HG02938 (cell line): ENCODE results near the gene HBG1.
"Not testable (repeated sequence)": the region's sequence is repeated elsewhere in the genome, so short reads cannot be mapped to it uniquely, and the experiment has no call there.

ENCODE experiments used
- ATAC-seq: cut with Tn5 transposase; IDR thresholded peaks from one replicate; pipeline ENCODE4 v1.9.1; 2021; ENCODE audit warnings: mild to moderate bottlenecking, moderate library complexity; ENCODE audit not compliant: unreplicated experiment

Gene HBG1

GRCh38 chr11:5249807-5250396 lies at the start of gene HBG1:
Gene HBG1, minus strand, starts transcription at chr11:5249857. Its CDS starts 53 bp downstream, at chr11:5249804.
- ATAC-seq = not testable (repeated sequence)

- no peak for ATAC-seq
Measured at GRCh38 chr11:5298451-5298850, 48.8 kb upstream of the HBG1 start.

- no peak for ATAC-seq
Measured at GRCh38 chr11:5297721-5298323, 48.2 kb upstream of the HBG1 start.

- not testable (repeated sequence) for ATAC-seq
Measured at GRCh38 chr11:5294342-5294995, 44.8 kb upstream of the HBG1 start.

GRCh38 chr11:5293028-5293427 lies 43.4 kb upstream of the HBG1 start:
- no peak for ATAC-seq

- ATAC-seq = peak; percentile 89
Measured at GRCh38 chr11:5291207-5291838, 41.7 kb upstream of the HBG1 start.

GRCh38 chr11:5290106-5290505 lies 40.4 kb upstream of the HBG1 start:
- ATAC-seq = no peak

GRCh38 chr11:5289696-5290095 lies 40.0 kb upstream of the HBG1 start:
- ATAC-seq = no peak

- no peak for ATAC-seq
Measured at GRCh38 chr11:5288906-5289550, 39.4 kb upstream of the HBG1 start.

- no peak for ATAC-seq
Measured at GRCh38 chr11:5288108-5288905, 38.6 kb upstream of the HBG1 start.

- no peak for ATAC-seq
Measured at GRCh38 chr11:5286901-5287300, 37.2 kb upstream of the HBG1 start.

- ATAC-seq = no peak
Measured at GRCh38 chr11:5286351-5286750, 36.7 kb upstream of the HBG1 start.

GRCh38 chr11:5285703-5286340 lies 36.2 kb upstream of the HBG1 start:
- ATAC-seq = no peak

GRCh38 chr11:5284637-5285036 lies 35.0 kb upstream of the HBG1 start:
- ATAC-seq = no peak

- ATAC-seq = no peak
Measured at GRCh38 chr11:5283882-5284281, 34.2 kb upstream of the HBG1 start.

- ATAC-seq = no peak
Measured at GRCh38 chr11:5283086-5283485, 33.4 kb upstream of the HBG1 start.

GRCh38 chr11:5282628-5283027 lies 33.0 kb upstream of the HBG1 start:
- no peak for ATAC-seq

- ATAC-seq = no peak
Measured at GRCh38 chr11:5281596-5281995, 31.9 kb upstream of the HBG1 start.

- peak; percentile 95 for ATAC-seq
Measured at GRCh38 chr11:5280582-5281102, 31.0 kb upstream of the HBG1 start.
